Cardiac fibroblast (primary cell): ENCODE results near the gene C3orf80.
A peak's percentile ranks its signal among the peaks of the same experiment; 100 is the strongest.

ENCODE experiments used
- DNase-seq, 2 donors: peaks; one replicate each; pipeline versions ENCODE4 v3.0.0 to v3.0.0-alpha.2; 2010; ENCODE audit warnings: low read depth in 2 of 2
- H3K4me3 ChIP-seq, 2 donors: replicated peaks in 1 of 2; 1 replicate in 1 of 2; 2 replicates in 1 of 2; pipeline ENCODE4 v1.5.1; 2011; ENCODE audit warnings: low read depth in 2 of 2, low read length in 2 of 2, mild to moderate bottlenecking in 2 of 2, moderate library complexity in 1 of 2
- CTCF ChIP-seq: IDR thresholded peaks from one replicate; pipeline ENCODE4 v1.5.1; 2011; ENCODE audit warnings: low read depth, mild to moderate bottlenecking, low read length, inconsistent platforms

C3orf80 gene

GRCh38 chr3:160253298-160253697 is 28.1 kb downstream of the C3orf80 start:
- TF ChIP-seq CTCF: no peak
- DNase-seq: no peak
- no peak overlapping the region for H3K4me3 ChIP-seq

- TF ChIP-seq CTCF: no peak
- DNase-seq: no peak
- H3K4me3 ChIP-seq: no peak overlapping the region
Observed at GRCh38 chr3:160257606-160258005, 32.4 kb downstream of the C3orf80 start.

DNA sequence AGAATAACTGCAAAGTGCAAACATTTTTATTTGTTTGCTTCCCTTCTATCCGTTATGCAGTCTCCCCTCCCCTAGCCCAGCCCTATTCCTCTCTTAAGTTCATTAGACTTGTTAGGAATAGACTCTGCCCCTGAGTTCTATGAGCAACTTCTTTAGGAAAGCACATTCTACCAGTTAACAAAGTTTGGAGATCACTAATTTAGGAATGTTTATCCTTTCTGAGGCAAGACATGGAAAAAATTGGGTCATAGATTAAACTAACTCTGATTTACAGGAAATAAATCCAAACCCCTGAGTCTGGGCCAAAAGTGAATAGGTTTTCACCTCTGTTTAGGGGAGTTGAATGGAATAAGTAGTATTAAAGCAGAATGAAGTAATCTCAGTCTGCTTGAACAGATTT is 34.4 kb downstream of the C3orf80 start:
- TF ChIP-seq CTCF: no peak
- H3K4me3 ChIP-seq: no peak overlapping the region
- peak in 1 of 2 donors; percentile 20 for DNase-seq

- no peak for DNase-seq
- peak overlapping the region in 1 of 2 donors; percentile 2 for H3K4me3 ChIP-seq
- no peak for TF ChIP-seq CTCF
Observed at GRCh38 chr3:160260587-160261270, 35.5 kb downstream of the C3orf80 start.

- no peak for DNase-seq
- TF ChIP-seq CTCF: no peak
- H3K4me3 ChIP-seq: no peak overlapping the region
Observed at GRCh38 chr3:160265088-160265487, 39.9 kb downstream of the C3orf80 start.
